Measurements from ENCODE around the gene PHAX. TPM values are rescaled to one million over a fixed set of nuclear protein-coding genes. Genes with fewer than 3 reads are reported as not detected.

PHAX gene
- total RNA-seq, 1 experiment from 2014 or later, result 24.5 TPM

DNA sequence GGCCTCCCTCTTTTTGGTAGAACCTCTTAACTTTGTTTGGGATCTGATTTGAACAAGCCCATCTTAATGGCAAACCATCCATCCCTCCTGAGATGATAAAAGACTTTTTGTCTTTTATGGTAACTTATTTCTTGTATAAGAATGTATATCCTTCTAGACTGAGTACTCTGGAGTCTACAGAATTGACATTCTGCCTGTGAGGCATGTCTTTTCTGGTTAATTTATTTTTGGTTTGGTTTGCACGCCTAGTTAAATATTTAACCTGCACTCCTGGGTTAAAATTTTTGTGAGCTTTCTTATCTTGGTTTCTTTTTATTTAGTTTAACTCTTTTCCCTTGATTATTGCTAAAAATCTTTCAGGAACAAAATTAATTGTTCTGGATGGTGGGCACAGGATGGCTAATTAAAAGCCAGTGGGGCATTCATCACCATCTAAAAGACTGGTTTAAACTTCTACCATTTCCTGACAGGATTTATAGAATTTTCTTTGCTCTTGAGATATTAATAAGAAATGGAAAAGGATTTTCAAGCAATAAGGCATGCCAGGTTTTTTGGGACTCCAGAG, 50.3 kb downstream of the PHAX start:
- Histone ChIP-seq H3K36me3 (ENCODE audit: control insufficient read depth in 1 of 2, insufficient read depth in 2 of 2, low read length in 2 of 2) (no peaks in the 10 kb centered on the region), H3K79me2 (ENCODE audit: insufficient read depth, low read length) (no peaks in the 10 kb centered on the region), H3K4me3 (replicated peaks in 1 of 2; ENCODE audit: low read depth in 1 of 2, low read length in 2 of 2) (no peak overlapping the region), H3K4me1 (ENCODE audit: control insufficient read depth in 1 of 2, insufficient read depth in 2 of 2, low read length in 2 of 2) (no peaks in the 10 kb centered on the region), H3K4me2 (ENCODE audit: low read length) (no peak overlapping the region), H3K27ac (ENCODE audit: low read depth, low read length) (no peak overlapping the region), H3K27me3 (ENCODE audit: insufficient read depth, low read length) (no peaks in the 10 kb centered on the region), H4K20me1 (ENCODE audit: insufficient read depth) (no peaks in the 10 kb centered on the region), H3K9me3 (ENCODE audit: control insufficient read depth in 1 of 2, insufficient read depth in 1 of 2, low read depth in 1 of 2, low read length in 2 of 2) (no peaks in the 10 kb centered on the region), H3K9ac (ENCODE audit: low read length) (no peak overlapping the region), H2AFZ (ENCODE audit: low read depth, low read length, poor library complexity, severe bottlenecking) (no peak overlapping the region), H3K9me2 (ENCODE audit: insufficient read depth) (no peaks in the 10 kb centered on the region)
- ChIA-PET CTCF (no interaction called here), POLR2A (no interaction called here), RAD21 (ENCODE audit: low non-redundant PET in 1 of 2, low total read pairs in 2 of 2, uncharacterized antibody in 2 of 2, unreplicated experiment in 2 of 2) (no interaction called here)
- BruUV-seq (replicated peaks), result no TSS peak
- DNase-seq (ENCODE audit: low read depth, low spot score), result no peak
- no peak for TF ChIP-seq ELF1 (IDR thresholded peaks at IDR 0.05; ENCODE audit: borderline replicate concordance, low read depth)
- no peak for TF ChIP-seq CTCF (IDR thresholded peaks at IDR 0.05 in 2 of 3, conservative IDR thresholded peaks at IDR 0.05 in 1 of 3; ENCODE audit: borderline replicate concordance in 1 of 3, insufficient read depth in 1 of 3, low read depth in 2 of 3, low read length in 2 of 3)
- TF ChIP-seq YY1 (IDR thresholded peaks at IDR 0.05; ENCODE audit: extremely low read depth, insufficient replicate concordance, low read depth, low read length), result no peak
- TF ChIP-seq MAX (IDR thresholded peaks at IDR 0.05), result no peak
- TF ChIP-seq, protein P1, sequence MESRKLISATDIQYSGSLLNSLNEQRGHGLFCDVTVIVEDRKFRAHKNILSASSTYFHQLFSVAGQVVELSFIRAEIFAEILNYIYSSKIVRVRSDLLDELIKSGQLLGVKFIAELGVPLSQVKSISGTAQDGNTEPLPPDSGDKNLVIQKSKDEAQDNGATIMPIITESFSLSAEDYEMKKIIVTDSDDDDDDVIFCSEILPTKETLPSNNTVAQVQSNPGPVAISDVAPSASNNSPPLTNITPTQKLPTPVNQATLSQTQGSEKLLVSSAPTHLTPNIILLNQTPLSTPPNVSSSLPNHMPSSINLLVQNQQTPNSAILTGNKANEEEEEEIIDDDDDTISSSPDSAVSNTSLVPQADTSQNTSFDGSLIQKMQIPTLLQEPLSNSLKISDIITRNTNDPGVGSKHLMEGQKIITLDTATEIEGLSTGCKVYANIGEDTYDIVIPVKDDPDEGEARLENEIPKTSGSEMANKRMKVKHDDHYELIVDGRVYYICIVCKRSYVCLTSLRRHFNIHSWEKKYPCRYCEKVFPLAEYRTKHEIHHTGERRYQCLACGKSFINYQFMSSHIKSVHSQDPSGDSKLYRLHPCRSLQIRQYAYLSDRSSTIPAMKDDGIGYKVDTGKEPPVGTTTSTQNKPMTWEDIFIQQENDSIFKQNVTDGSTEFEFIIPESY (IDR thresholded peaks at IDR 0.05; ENCODE audit: extremely low read depth, insufficient replicate concordance, low read length), result no peak
- TF ChIP-seq SP1 (IDR thresholded peaks at IDR 0.05; ENCODE audit: low read depth), result no peak
- no peak for TF ChIP-seq CEBPB (IDR thresholded peaks at IDR 0.05; ENCODE audit: low read depth)
- no peak for TF ChIP-seq FOSL1 (IDR thresholded peaks at IDR 0.05; ENCODE audit: low read depth)
- TF ChIP-seq SIN3A (IDR thresholded peaks at IDR 0.05; ENCODE audit: low read depth), result no peak
- no peak for TF ChIP-seq SRF (IDR thresholded peaks at IDR 0.05; ENCODE audit: low read depth)
- TF ChIP-seq EGR1 (IDR thresholded peaks at IDR 0.05; ENCODE audit: low read depth), result no peak
- TF ChIP-seq CBX3 (IDR thresholded peaks at IDR 0.05; ENCODE audit: low read depth), result no peak
- TF ChIP-seq, protein P2, sequence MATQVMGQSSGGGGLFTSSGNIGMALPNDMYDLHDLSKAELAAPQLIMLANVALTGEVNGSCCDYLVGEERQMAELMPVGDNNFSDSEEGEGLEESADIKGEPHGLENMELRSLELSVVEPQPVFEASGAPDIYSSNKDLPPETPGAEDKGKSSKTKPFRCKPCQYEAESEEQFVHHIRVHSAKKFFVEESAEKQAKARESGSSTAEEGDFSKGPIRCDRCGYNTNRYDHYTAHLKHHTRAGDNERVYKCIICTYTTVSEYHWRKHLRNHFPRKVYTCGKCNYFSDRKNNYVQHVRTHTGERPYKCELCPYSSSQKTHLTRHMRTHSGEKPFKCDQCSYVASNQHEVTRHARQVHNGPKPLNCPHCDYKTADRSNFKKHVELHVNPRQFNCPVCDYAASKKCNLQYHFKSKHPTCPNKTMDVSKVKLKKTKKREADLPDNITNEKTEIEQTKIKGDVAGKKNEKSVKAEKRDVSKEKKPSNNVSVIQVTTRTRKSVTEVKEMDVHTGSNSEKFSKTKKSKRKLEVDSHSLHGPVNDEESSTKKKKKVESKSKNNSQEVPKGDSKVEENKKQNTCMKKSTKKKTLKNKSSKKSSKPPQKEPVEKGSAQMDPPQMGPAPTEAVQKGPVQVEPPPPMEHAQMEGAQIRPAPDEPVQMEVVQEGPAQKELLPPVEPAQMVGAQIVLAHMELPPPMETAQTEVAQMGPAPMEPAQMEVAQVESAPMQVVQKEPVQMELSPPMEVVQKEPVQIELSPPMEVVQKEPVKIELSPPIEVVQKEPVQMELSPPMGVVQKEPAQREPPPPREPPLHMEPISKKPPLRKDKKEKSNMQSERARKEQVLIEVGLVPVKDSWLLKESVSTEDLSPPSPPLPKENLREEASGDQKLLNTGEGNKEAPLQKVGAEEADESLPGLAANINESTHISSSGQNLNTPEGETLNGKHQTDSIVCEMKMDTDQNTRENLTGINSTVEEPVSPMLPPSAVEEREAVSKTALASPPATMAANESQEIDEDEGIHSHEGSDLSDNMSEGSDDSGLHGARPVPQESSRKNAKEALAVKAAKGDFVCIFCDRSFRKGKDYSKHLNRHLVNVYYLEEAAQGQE (IDR thresholded peaks at IDR 0.05; ENCODE audit: low read depth), result no peak
- intact Hi-C loops (cut with micrococcal nuclease), result loop anchor here (10.0 kb wide), 1 partner anchor 394 kb away; no protein-coding TSS in a partner anchor
- no peak for ATAC-seq
